HepG2 (cell line): ENCODE measurements around the gene UBR1. TPM values are rescaled to one million over a fixed set of nuclear protein-coding genes. Genes with fewer than 3 reads are reported as not detected.

ENCODE experiments used
- ATAC-seq: fragments of 200-7000 bp; cut with Tn5 transposase; 3 replicates; pipeline ENCODE4 v1.9.1; 2020; ENCODE audit warnings: mild to moderate bottlenecking, moderate library complexity
- BruUV-seq: library from RNA; stranded (reverse); fragments of 400-500 nt; replicated peaks from 2 replicates; lab custom pipeline; 2021; lab: Mats Ljungman, UMichigan
- CTCF ChIA-PET: fragments of 300-600 bp; formaldehyde crosslinking; extraction: SDS; loops from one replicate; lab custom pipeline; 2021; ENCODE audit warnings: low total read pairs, inconsistent platforms, low intra/inter-chr PET ratio; lab: Yijun Ruan, JAX
- POLR2A ChIA-PET: fragments of 350-600 bp; sonication (Branson Sonifier 250); formaldehyde crosslinking; loops from one replicate; lab custom pipeline; 2020; ENCODE audit warnings: antibody characterized with exemption, inconsistent platforms; lab: Yijun Ruan, JAX
- DNase-seq: peaks from one replicate; pipeline ENCODE4 v3.0.0-alpha.2; 2015; ENCODE audit warnings: low spot score
- FAIRE-seq: peaks from 3 replicates; lab custom pipeline; 2011; peaks lifted over from hg19 to GRCh38; lab: Jason Lieb, UNC
- H2AFZ ChIP-seq: one replicate; pipeline ENCODE4 v1.6.1; 2011; ENCODE audit warnings: low read length, inconsistent platforms
- H3K27ac ChIP-seq: fragments of 300-600 bp; 3 replicates; pipeline ENCODE4 v1.8.0; 2011; ENCODE audit warnings: mixed run types, mild to moderate bottlenecking, mixed read lengths, low read length, inconsistent platforms; ENCODE audit not compliant: insufficient read depth; ENCODE audit errors: extremely low read length
- H3K27me3 ChIP-seq, 2 experiments: fragments of 200-600 bp in 1 of 2; 2 replicates in 1 of 2; 3 replicates in 1 of 2; pipeline versions ENCODE4 v1.6.0 to v1.8.0; 2011; ENCODE audit warnings: low read length in 2 of 2, mild to moderate bottlenecking in 2 of 2, moderate library complexity in 2 of 2, inconsistent platforms in 1 of 2; ENCODE audit not compliant: insufficient read depth in 2 of 2, control insufficient read depth in 1 of 2
- H3K36me3 ChIP-seq, 2 experiments: fragments of 200-600 bp in 1 of 2; replicated peaks in 1 of 2; 2 replicates in 1 of 2; 3 replicates in 1 of 2; pipeline versions ENCODE4 v1.5.1 to v1.8.0; 2011; ENCODE audit warnings: low read length in 2 of 2, inconsistent platforms in 1 of 2; ENCODE audit not compliant: insufficient read depth in 2 of 2, control insufficient read depth in 1 of 2
- H3K4me1 ChIP-seq: 2 replicates; pipeline ENCODE4 v1.5.1; 2012; ENCODE audit warnings: low read length, inconsistent platforms; ENCODE audit not compliant: insufficient read depth
- H3K4me2 ChIP-seq: 2 replicates; pipeline ENCODE4 v1.6.0; 2011; ENCODE audit warnings: low read depth, low read length, inconsistent platforms
- H3K4me3 ChIP-seq, 3 experiments: fragments of 200-600 bp in 1 of 3; sonication (generic), shearing (Covaris generic) in 1 of 3; replicated peaks in 1 of 3; 2 replicates each; pipeline ENCODE4 v1.5.1; 2011 to 2016; ENCODE audit warnings: low read length in 3 of 3, inconsistent platforms in 2 of 3, low read depth in 2 of 3, mild to moderate bottlenecking in 2 of 3, control low read depth in 1 of 3, mixed read lengths in 1 of 3; ENCODE audit not compliant: insufficient read depth in 1 of 3
- H3K79me2 ChIP-seq: one replicate; pipeline ENCODE4 v1.6.1; 2011; ENCODE audit warnings: low read length, inconsistent platforms; ENCODE audit not compliant: insufficient read depth
- H3K9ac ChIP-seq: 2 replicates; pipeline ENCODE4 v1.6.0; 2011; ENCODE audit warnings: mild to moderate bottlenecking, low read depth, low read length, inconsistent platforms; ENCODE audit not compliant: insufficient read depth
- H3K9me3 ChIP-seq: 2 replicates; pipeline ENCODE4 v1.5.1; 2012; ENCODE audit warnings: mild to moderate bottlenecking, low read length
- H4K20me1 ChIP-seq: 2 replicates; pipeline ENCODE4 v1.6.0; 2011; ENCODE audit warnings: inconsistent platforms, mild to moderate bottlenecking, low read length, moderate library complexity; ENCODE audit not compliant: insufficient read depth
- MYPOP ChIP-seq: sonication (generic); formaldehyde crosslinking; IDR thresholded peaks from 2 replicates; pipeline ENCODE4 v1.8.1; 2023; ENCODE audit warnings: mild to moderate bottlenecking, moderate library complexity, missing genetic modification reagents
- ONECUT2 ChIP-seq: sonication (generic); formaldehyde crosslinking; IDR thresholded peaks from 2 replicates; pipeline ENCODE4 v1.4.0; 2020; ENCODE audit warnings: missing genetic modification reagents
- PATZ1 ChIP-seq: sonication (generic); formaldehyde crosslinking; IDR thresholded peaks from 2 replicates; pipeline ENCODE4 v1.4.0; 2020; ENCODE audit warnings: missing genetic modification reagents
- RFX5 ChIP-seq: IDR thresholded peaks from 2 replicates; pipeline ENCODE4 v1.6.1; 2011; ENCODE audit warnings: low read depth, low read length, improper control_type of control experiment
- SIX1 ChIP-seq: sonication (generic); formaldehyde crosslinking; IDR thresholded peaks from 2 replicates; pipeline ENCODE4 v1.4.0; 2020; ENCODE audit warnings: missing genetic modification reagents, borderline replicate concordance
- SP4 ChIP-seq: sonication (generic); formaldehyde crosslinking; IDR thresholded peaks from 2 replicates; pipeline ENCODE4 v1.8.1; 2023; ENCODE audit warnings: mild to moderate bottlenecking, missing genetic modification reagents
- SP5 ChIP-seq: IDR thresholded peaks from 2 replicates; pipeline ENCODE4 v1.6.1; 2016; ENCODE audit warnings: low read depth, borderline replicate concordance
- ZNF10 ChIP-seq: sonication (generic); formaldehyde crosslinking; IDR thresholded peaks from 2 replicates; pipeline ENCODE4 v1.4.0; 2020; ENCODE audit warnings: mild to moderate bottlenecking, low read depth, missing genetic modification reagents, borderline replicate concordance
- ZNF264 ChIP-seq: sonication (generic); formaldehyde crosslinking; IDR thresholded peaks from 2 replicates; pipeline ENCODE4 v1.4.0; 2020; ENCODE audit warnings: missing genetic modification reagents
- ZNF891 ChIP-seq: sonication (generic); formaldehyde crosslinking; IDR thresholded peaks from 2 replicates; pipeline ENCODE4 v1.5.0; 2020; ENCODE audit warnings: mild to moderate bottlenecking, missing genetic modification reagents
- ZSCAN5A ChIP-seq: sonication (generic); formaldehyde crosslinking; IDR thresholded peaks from 2 replicates; pipeline ENCODE4 v1.8.0; 2022; ENCODE audit warnings: mild to moderate bottlenecking, missing genetic modification reagents, borderline replicate concordance
- WGBS: methylation state at CpG from one replicate; pipeline ENCODE4 v1.1.6; 2017; ENCODE audit warnings: low lambda C conversion rate; 5-methylcytosine and 5-hydroxymethylcytosine counted together
- in situ Hi-C: cut with HindIII; loops from 2 replicates; pipeline ENCODE4 v1.10.0; 2017; ENCODE audit warnings: low pct_unique_long_range_greater_than_20kb; ENCODE audit not compliant: extremely low pct_ligation_motif_present
- intact Hi-C: fragments of 100-400 bp; cut with micrococcal nuclease; formaldehyde crosslinking; loops from one replicate; pipeline ENCODE4 v1.10.0; 2022; ENCODE audit not compliant: unreplicated experiment
- polyA plus RNA-seq, 8 experiments: library from polyadenylated mRNA; depleted of rRNA in 3 of 8; stranded (reverse) in 7 of 8; unstranded in 1 of 8; fragments of >200 nt; fragmentation: Illumina TruSeq in 4 of 8; extraction: Trizol in 4 of 8; gene quantifications; 2 replicates each; pipeline versions ENCODE4 v1.2.1 to v1.2.3, GENCODE V29; 2011 to 2016; ENCODE audit warnings: low read depth in 4 of 8, missing spikeins in 1 of 8, mixed read lengths in 1 of 8; ENCODE audit not compliant: insufficient read depth in 1 of 8
- total RNA-seq, 5 experiments: library from RNA; depleted of rRNA; stranded (reverse); fragments of >200 nt; fragmentation: Illumina TruSeq; extraction: Trizol; gene quantifications; 2 replicates each; pipeline ENCODE4 v1.2.3, GENCODE V29; 2016; ENCODE audit warnings: low read depth in 1 of 5

Gene UBR1
- total and polyA plus RNA-seq, 2 of the 13 experiments (the other 11 are each of a cell fraction or from before 2014, with no cell fraction given): 6.4 to 18.0 TPM

GRCh38 chr15:43102187-43102586 is 3.7 kb downstream of the UBR1 start:
- Histone ChIP-seq H3K79me2 (peaks cover 55% of the 10 kb centered on the region), H3K27me3 (no peaks in the 10 kb centered on the region; a peak in 1 of 5 replicates)
- TF ChIP-seq PATZ1 (CRISPR knock-in tag): no peak
- TF ChIP-seq SP4 (CRISPR knock-in tag): no peak
- TF ChIP-seq, all 625 proteins: peak for 0
- H3K4me1 ChIP-seq: peaks cover 15% of the 10 kb centered on the region
- no peak overlapping the region for H3K27ac ChIP-seq
- ChIA-PET CTCF (no interaction called here), POLR2A (no interaction called here)
- WGBS: 100% methylated on average over 1 of the region's 1 CpG
- H3K4me2 ChIP-seq: no peak overlapping the region
- no peak overlapping the region for H3K4me3 ChIP-seq
- no peak for FAIRE-seq
- no peak overlapping the region for H3K9ac ChIP-seq
- DNase-seq: no peak
- no TSS peak for BruUV-seq
- peaks cover 4 to 19% of the 10 kb centered on the region in 2 experiments; a peak in 4 of 5 replicates for H3K36me3 ChIP-seq
- no peak for ATAC-seq
- in situ Hi-C loops (no loop called here), intact Hi-C loops (no loop called here)
- no peaks in the 10 kb centered on the region for H3K9me3 ChIP-seq
- no peaks in the 10 kb centered on the region for H4K20me1 ChIP-seq
- no peak overlapping the region for H2AFZ ChIP-seq

- no TSS peak for BruUV-seq
- DNase-seq (no peak), ATAC-seq (no peak), FAIRE-seq (no peak)
- H3K9ac ChIP-seq: no peak overlapping the region
- H3K9me3 ChIP-seq: no peaks in the 10 kb centered on the region
- H3K27me3 ChIP-seq: no peaks in the 10 kb centered on the region; a peak in 1 of 5 replicates
- no peaks in the 10 kb centered on the region for H4K20me1 ChIP-seq
- ChIA-PET CTCF (no interaction called here), POLR2A (no interaction called here)
- in situ Hi-C loops (no loop called here), intact Hi-C loops (no loop called here)
- H3K4me2 ChIP-seq: no peak overlapping the region
- peaks cover 15% of the 10 kb centered on the region for H3K4me1 ChIP-seq
- H3K79me2 ChIP-seq: peaks cover 55% of the 10 kb centered on the region
- no peak overlapping the region for H3K27ac ChIP-seq
- H2AFZ ChIP-seq: no peak overlapping the region
- no peak for TF ChIP-seq ZNF10 (CRISPR knock-in tag)
- TF ChIP-seq ONECUT2 (CRISPR knock-in tag): no peak
- no peak for TF ChIP-seq SIX1 (CRISPR knock-in tag)
- TF ChIP-seq ZSCAN5A: no peak
- TF ChIP-seq RFX5: no peak
- TF ChIP-seq MYPOP: no peak
- TF ChIP-seq ZNF891 (CRISPR knock-in tag): no peak
- no peak for TF ChIP-seq SP5 (CRISPR knock-in tag)
- TF ChIP-seq ZNF264 (CRISPR knock-in tag): no peak
- no peak overlapping the region for H3K4me3 ChIP-seq
- peaks cover 4 to 19% of the 10 kb centered on the region in 2 experiments; a peak in 4 of 5 replicates for H3K36me3 ChIP-seq
Measured at GRCh38 chr15:43100971-43101370, 4.9 kb downstream of the UBR1 start.
